ENCODE data around the gene PTPRM.

DNA sequence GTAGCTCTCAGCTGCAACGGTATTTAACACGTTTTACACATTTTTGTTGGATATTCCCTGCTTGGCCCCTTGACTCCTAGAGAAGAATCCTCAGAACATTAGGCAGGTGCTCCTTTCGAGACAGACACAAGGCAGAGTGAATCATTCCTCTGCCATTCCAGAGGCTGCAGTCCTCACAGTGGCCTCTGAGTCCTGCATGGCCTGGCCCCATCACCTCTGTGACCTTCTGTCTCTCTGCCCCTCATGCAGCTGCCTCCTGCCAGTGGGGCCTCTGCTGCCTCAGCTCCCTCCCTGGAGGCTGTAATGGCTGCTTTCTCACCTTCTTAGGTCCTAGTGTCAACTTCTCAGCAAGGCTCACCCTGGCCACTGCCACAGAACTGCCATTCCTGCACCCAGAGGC, 101.3 kb downstream of the PTPRM start:
- TF ChIP-seq EZH2 (IDR thresholded peaks at IDR 0.05; ENCODE audit: low read length) = no peak
- TF ChIP-seq, protein P1, sequence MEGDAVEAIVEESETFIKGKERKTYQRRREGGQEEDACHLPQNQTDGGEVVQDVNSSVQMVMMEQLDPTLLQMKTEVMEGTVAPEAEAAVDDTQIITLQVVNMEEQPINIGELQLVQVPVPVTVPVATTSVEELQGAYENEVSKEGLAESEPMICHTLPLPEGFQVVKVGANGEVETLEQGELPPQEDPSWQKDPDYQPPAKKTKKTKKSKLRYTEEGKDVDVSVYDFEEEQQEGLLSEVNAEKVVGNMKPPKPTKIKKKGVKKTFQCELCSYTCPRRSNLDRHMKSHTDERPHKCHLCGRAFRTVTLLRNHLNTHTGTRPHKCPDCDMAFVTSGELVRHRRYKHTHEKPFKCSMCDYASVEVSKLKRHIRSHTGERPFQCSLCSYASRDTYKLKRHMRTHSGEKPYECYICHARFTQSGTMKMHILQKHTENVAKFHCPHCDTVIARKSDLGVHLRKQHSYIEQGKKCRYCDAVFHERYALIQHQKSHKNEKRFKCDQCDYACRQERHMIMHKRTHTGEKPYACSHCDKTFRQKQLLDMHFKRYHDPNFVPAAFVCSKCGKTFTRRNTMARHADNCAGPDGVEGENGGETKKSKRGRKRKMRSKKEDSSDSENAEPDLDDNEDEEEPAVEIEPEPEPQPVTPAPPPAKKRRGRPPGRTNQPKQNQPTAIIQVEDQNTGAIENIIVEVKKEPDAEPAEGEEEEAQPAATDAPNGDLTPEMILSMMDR (optimal IDR thresholded peaks at IDR 0.05 in 1 of 3, IDR thresholded peaks at IDR 0.05 in 1 of 3, conservative IDR thresholded peaks at IDR 0.05 in 1 of 3; ENCODE audit: extremely low read depth in 1 of 3, insufficient read depth in 2 of 3, low read length in 3 of 3) = no peak
